Measurements from ENCODE around the gene SLC25A26.

The SLC25A26 gene

GRCh38 chr3:66423791-66424190, 203.0 kb downstream of the SLC25A26 start:
- Histone ChIP-seq H3K36me3 (no peaks in the 10 kb centered on the region), H3K27me3 (no peaks in the 10 kb centered on the region), H3K4me1 (peaks cover 9% of the 10 kb centered on the region), H3K9me3 (no peaks in the 10 kb centered on the region; the same call in 1 of the 2 replicates), H3K4me3 (ENCODE audit: low read depth, low read length) (no peak overlapping the region)
- TF ChIP-seq CTCF (IDR thresholded peaks at IDR 0.05; ENCODE audit: low read depth, low read length): no peak
- no peak for DNase-seq

- Histone ChIP-seq H3K9me3 (no peaks in the 10 kb centered on the region; the same call in 1 of the 2 replicates), H3K4me1 (peaks cover 13% of the 10 kb centered on the region), H3K36me3 (no peaks in the 10 kb centered on the region), H3K4me3 (ENCODE audit: low read depth, low read length) (no peak overlapping the region), H3K27me3 (no peaks in the 10 kb centered on the region)
- no peak for DNase-seq
- no peak for TF ChIP-seq CTCF (IDR thresholded peaks at IDR 0.05; ENCODE audit: low read depth, low read length)
Measured at GRCh38 chr3:66425032-66425431, 204.2 kb downstream of the SLC25A26 start.

- H3K36me3 ChIP-seq: no peaks in the 10 kb centered on the region
- no peaks in the 10 kb centered on the region for H3K27me3 ChIP-seq
- H3K9me3 ChIP-seq: no peaks in the 10 kb centered on the region; the same call in 1 of the 2 replicates
- H3K4me1 ChIP-seq: peaks cover 13% of the 10 kb centered on the region
- DNase-seq: no peak
- H3K4me3 ChIP-seq (ENCODE audit: low read depth, low read length): no peak overlapping the region
- no peak for TF ChIP-seq CTCF (IDR thresholded peaks at IDR 0.05; ENCODE audit: low read depth, low read length)
Measured at GRCh38 chr3:66425576-66426114, 204.8 kb downstream of the SLC25A26 start.

- H3K4me1 ChIP-seq: peaks cover 13% of the 10 kb centered on the region
- H3K4me3 ChIP-seq (ENCODE audit: low read depth, low read length): no peak overlapping the region
- H3K36me3 ChIP-seq: no peaks in the 10 kb centered on the region
- no peaks in the 10 kb centered on the region; the same call in 1 of the 2 replicates for H3K9me3 ChIP-seq
- no peak for TF ChIP-seq CTCF (IDR thresholded peaks at IDR 0.05; ENCODE audit: low read depth, low read length)
- no peak for DNase-seq
- no peaks in the 10 kb centered on the region for H3K27me3 ChIP-seq
Measured at GRCh38 chr3:66426135-66426534, 205.3 kb downstream of the SLC25A26 start.

- H3K4me1 ChIP-seq: peaks cover 13% of the 10 kb centered on the region
- DNase-seq: no peak
- H3K4me3 ChIP-seq (ENCODE audit: low read depth, low read length): no peak overlapping the region
- no peak for TF ChIP-seq CTCF (IDR thresholded peaks at IDR 0.05; ENCODE audit: low read depth, low read length)
- no peaks in the 10 kb centered on the region for H3K36me3 ChIP-seq
- H3K9me3 ChIP-seq: no peaks in the 10 kb centered on the region; the same call in 1 of the 2 replicates
- no peaks in the 10 kb centered on the region for H3K27me3 ChIP-seq
Measured at GRCh38 chr3:66427352-66427751, 206.6 kb downstream of the SLC25A26 start.

- H3K4me1 ChIP-seq: peaks cover 13% of the 10 kb centered on the region
- no peak for DNase-seq
- H3K9me3 ChIP-seq: no peaks in the 10 kb centered on the region
- H3K27me3 ChIP-seq: no peaks in the 10 kb centered on the region
- H3K4me3 ChIP-seq (ENCODE audit: low read depth, low read length): no peak overlapping the region; the same call in 1 of the 2 replicates
- no peak for TF ChIP-seq CTCF (IDR thresholded peaks at IDR 0.05; ENCODE audit: low read depth, low read length)
- H3K36me3 ChIP-seq: no peaks in the 10 kb centered on the region
Measured at GRCh38 chr3:66427951-66428474, 207.2 kb downstream of the SLC25A26 start.
